HepG2 (cell line): ENCODE results near the gene SLC4A11. TPM values are rescaled to one million over a fixed set of nuclear protein-coding genes. Genes with fewer than 3 reads are reported as not detected.

Experiments used
- ATF3 ChIP-seq: sonication (generic); formaldehyde crosslinking; IDR thresholded peaks from 2 replicates; pipeline ENCODE4 v1.4.0; 2020; ENCODE audit warnings: missing genetic modification reagents
- ATM ChIP-seq: fragments of 450-650 bp; IDR thresholded peaks from 2 replicates; pipeline ENCODE4 v1.7.1; 2017; ENCODE audit warnings: mild to moderate bottlenecking, borderline replicate concordance
- CC2D1A ChIP-seq: sonication (generic); formaldehyde crosslinking; IDR thresholded peaks from 2 replicates; pipeline ENCODE4 v1.8.1; 2023; ENCODE audit warnings: mild to moderate bottlenecking, missing genetic modification reagents
- CCDC6 ChIP-seq: sonication (generic); formaldehyde crosslinking; IDR thresholded peaks from 2 replicates; pipeline ENCODE4 v1.8.1; 2022; ENCODE audit warnings: mild to moderate bottlenecking, missing genetic modification reagents, moderate library complexity
- FOXO4 ChIP-seq: sonication (generic); formaldehyde crosslinking; conservative IDR thresholded peaks from 2 replicates; pipeline ENCODE4 v1.8.1; 2023; ENCODE audit warnings: missing genetic modification reagents
- GATAD2A ChIP-seq: IDR thresholded peaks from 2 replicates; pipeline ENCODE4 v1.6.1; 2016
- HNRNPH1 ChIP-seq: fragments of 200-400 bp; formaldehyde crosslinking; optimal IDR thresholded peaks from 2 replicates; pipeline ENCODE3; 2017; ENCODE audit warnings: mild to moderate bottlenecking, low read depth, low read length
- HOXA3 ChIP-seq: sonication (generic); formaldehyde crosslinking; IDR thresholded peaks from 2 replicates; pipeline ENCODE4 v1.5.0; 2020; ENCODE audit warnings: missing genetic modification reagents
- JUN ChIP-seq: sonication (generic); formaldehyde crosslinking; IDR thresholded peaks from 2 replicates; pipeline ENCODE4 v1.4.0; 2020; ENCODE audit warnings: mild to moderate bottlenecking, missing genetic modification reagents
- MNT ChIP-seq: fragments of 450-650 bp; IDR thresholded peaks from 2 replicates; pipeline ENCODE4 v1.6.1; 2016
- MTF1 ChIP-seq: sonication (generic); formaldehyde crosslinking; IDR thresholded peaks from 2 replicates; pipeline ENCODE4 v1.5.0; 2020; ENCODE audit warnings: missing genetic modification reagents
- MYC ChIP-seq: sonication (generic); formaldehyde crosslinking; IDR thresholded peaks from 2 replicates; pipeline ENCODE4 v1.9.0; 2021; ENCODE audit warnings: missing genetic modification reagents, borderline replicate concordance
- REXO4 ChIP-seq: sonication (generic); formaldehyde crosslinking; IDR thresholded peaks from 2 replicates; pipeline ENCODE4 v1.8.0; 2022; ENCODE audit warnings: missing genetic modification reagents, mild to moderate bottlenecking, borderline replicate concordance
- RXRA ChIP-seq: sonication (generic); formaldehyde crosslinking; IDR thresholded peaks from 2 replicates; pipeline ENCODE4 v1.5.1; 2020; ENCODE audit warnings: missing genetic modification reagents
- SKI ChIP-seq: fragments of 450-650 bp; IDR thresholded peaks from one replicate; pipeline ENCODE4 v1.6.1; 2018; ENCODE audit warnings: mild to moderate bottlenecking; ENCODE audit not compliant: partially characterized antibody
- STAT6 ChIP-seq: sonication (generic); formaldehyde crosslinking; IDR thresholded peaks from 2 replicates; pipeline ENCODE4 v1.4.0; 2020; ENCODE audit warnings: missing genetic modification reagents, mild to moderate bottlenecking, borderline replicate concordance
- TOPORS ChIP-seq: sonication (generic); formaldehyde crosslinking; IDR thresholded peaks from 2 replicates; pipeline ENCODE4 v1.8.0; 2023; ENCODE audit warnings: mild to moderate bottlenecking, missing genetic modification reagents
- ZNF180 ChIP-seq: sonication (generic); formaldehyde crosslinking; IDR thresholded peaks from 2 replicates; pipeline ENCODE4 v1.4.0; 2020; ENCODE audit warnings: low read depth, missing genetic modification reagents, borderline replicate concordance
- ZNF430 ChIP-seq: sonication (generic); formaldehyde crosslinking; IDR thresholded peaks from 2 replicates; pipeline ENCODE4 v1.9.0; 2021; ENCODE audit warnings: mild to moderate bottlenecking, missing genetic modification reagents
- ZNF614 ChIP-seq: IDR thresholded peaks from 2 replicates; pipeline ENCODE4 v1.6.1; 2018; ENCODE audit warnings: missing biosample characterization, missing genetic modification reagents, inconsistent platforms, borderline replicate concordance
- ZNF678 ChIP-seq: sonication (generic); formaldehyde crosslinking; IDR thresholded peaks from 2 replicates; pipeline ENCODE4 v1.4.0; 2020; ENCODE audit warnings: mild to moderate bottlenecking, missing genetic modification reagents
- ZNF720 ChIP-seq: sonication (generic); formaldehyde crosslinking; IDR thresholded peaks from 2 replicates; pipeline ENCODE4 v1.4.0; 2020; ENCODE audit warnings: missing genetic modification reagents
- ZNF775 ChIP-seq: sonication (generic); formaldehyde crosslinking; IDR thresholded peaks from 2 replicates; pipeline ENCODE4 v1.4.0; 2020; ENCODE audit warnings: missing genetic modification reagents, mild to moderate bottlenecking, moderate library complexity, borderline replicate concordance
- ZNF780A ChIP-seq: sonication (generic); formaldehyde crosslinking; IDR thresholded peaks from 2 replicates; pipeline ENCODE4 v1.8.0; 2022; ENCODE audit warnings: mild to moderate bottlenecking, missing genetic modification reagents, moderate library complexity
- ZSCAN9 ChIP-seq: IDR thresholded peaks from 2 replicates; pipeline ENCODE4 v1.6.1; 2016; ENCODE audit warnings: borderline replicate concordance
- polyA plus RNA-seq, 8 experiments: library from polyadenylated mRNA; depleted of rRNA in 3 of 8; stranded (reverse) in 7 of 8; unstranded in 1 of 8; fragments of >200 nt; fragmentation: Illumina TruSeq in 4 of 8; extraction: Trizol in 4 of 8; gene quantifications; 2 replicates each; pipeline versions ENCODE4 v1.2.1 to v1.2.3, GENCODE V29; 2011 to 2016; ENCODE audit warnings: low read depth in 4 of 8, missing spikeins in 1 of 8, mixed read lengths in 1 of 8; ENCODE audit not compliant: insufficient read depth in 1 of 8
- total RNA-seq, 5 experiments: library from RNA; depleted of rRNA; stranded (reverse); fragments of >200 nt; fragmentation: Illumina TruSeq; extraction: Trizol; gene quantifications; 2 replicates each; pipeline ENCODE4 v1.2.3, GENCODE V29; 2016; ENCODE audit warnings: low read depth in 1 of 5

SLC4A11 gene
- total and polyA plus RNA-seq, 2 of the 13 experiments (the other 11 are each of a cell fraction or from before 2014, with no cell fraction given), result 3.9 to 27.0 TPM

- TF ChIP-seq STAT6 (CRISPR knock-in tag) (no peak), SKI (peak; percentile 99), ATF3 (CRISPR knock-in tag) (no peak), CCDC6 (no peak), HNRNPH1 (no peak), ZNF780A (CRISPR knock-in tag) (no peak), MYC (CRISPR knock-in tag) (peak; percentile 75; the same call in 1 of the 2 replicates), ATM (no peak), REXO4 (CRISPR knock-in tag) (no peak), ZNF614 (peak; percentile 71; the same call in 1 of the 2 replicates), HOXA3 (peak; percentile 93), MNT (no peak), TOPORS (peak; percentile 51; the same call in 1 of the 2 replicates), FOXO4 (CRISPR knock-in tag) (no peak), MTF1 (no peak), ZNF430 (CRISPR knock-in tag) (no peak), JUN (CRISPR knock-in tag) (peak; percentile 81; the same call in 1 of the 2 replicates), GATAD2A (peak; percentile 86), ZSCAN9 (CRISPR knock-in tag) (peak; percentile 53; the same call in 1 of the 2 replicates), CC2D1A (CRISPR knock-in tag) (no peak), ZNF678 (CRISPR knock-in tag) (no peak), RXRA (CRISPR knock-in tag) (peak; percentile 97), ZNF180 (CRISPR knock-in tag) (no peak), ZNF775 (CRISPR knock-in tag) (no peak), ZNF720 (CRISPR knock-in tag) (no peak)
These were observed 7.0 kb downstream of the SLC4A11 start (continued) for GRCh38 chr20:3231889-3232588.
